ENCODE measurements around the gene CPN1.

Gene CPN1

GRCh38 chr10:100109670-100110069 lies 28.0 kb upstream of the CPN1 start:
- no peak for DNase-seq (ENCODE audit: low read depth)
- no peak for TF ChIP-seq MAX (IDR thresholded peaks at IDR 0.05; ENCODE audit: low read depth, low read length)
- no peak for TF ChIP-seq CTCF (IDR thresholded peaks at IDR 0.05; ENCODE audit: low read depth, low read length)
- no peak for TF ChIP-seq MYC (IDR thresholded peaks at IDR 0.05; ENCODE audit: low read depth, low read length)
- no peak for TF ChIP-seq POLR2A (IDR thresholded peaks at IDR 0.05; ENCODE audit: extremely low read depth, insufficient read length)
- H3K4me3 ChIP-seq (ENCODE audit: low read depth, low read length) = no peak overlapping the region

- no peak for TF ChIP-seq MAX (IDR thresholded peaks at IDR 0.05; ENCODE audit: low read depth, low read length)
- DNase-seq (ENCODE audit: low read depth) = no peak
- H3K4me3 ChIP-seq (ENCODE audit: low read depth, low read length) = no peak overlapping the region
Measured at GRCh38 chr10:100106865-100107264, 25.2 kb upstream of the CPN1 start.

GRCh38 chr10:100104300-100104699 lies 22.6 kb upstream of the CPN1 start:
- no peak for TF ChIP-seq POLR2A (IDR thresholded peaks at IDR 0.05; ENCODE audit: extremely low read depth, insufficient read length)
- TF ChIP-seq CTCF (IDR thresholded peaks at IDR 0.05; ENCODE audit: low read depth, low read length) = no peak
- TF ChIP-seq MYC (IDR thresholded peaks at IDR 0.05; ENCODE audit: low read depth, low read length) = no peak
- no peak for TF ChIP-seq MAX (IDR thresholded peaks at IDR 0.05; ENCODE audit: low read depth, low read length)
- H3K4me3 ChIP-seq (ENCODE audit: low read depth, low read length) = no peak overlapping the region
- peak; percentile 11 for DNase-seq (ENCODE audit: low read depth)

GRCh38 chr10:100103581-100103980 lies 21.9 kb upstream of the CPN1 start:
- DNase-seq (ENCODE audit: low read depth) = no peak
- no peak for TF ChIP-seq CTCF (IDR thresholded peaks at IDR 0.05; ENCODE audit: low read depth, low read length)
- no peak overlapping the region for H3K4me3 ChIP-seq (ENCODE audit: low read depth, low read length)

GRCh38 chr10:100101192-100102076 lies 19.8 kb upstream of the CPN1 start:
- no peak for TF ChIP-seq MYC (IDR thresholded peaks at IDR 0.05; ENCODE audit: low read depth, low read length)
- no peak for TF ChIP-seq MAX (IDR thresholded peaks at IDR 0.05; ENCODE audit: low read depth, low read length)
- no peak for TF ChIP-seq POLR2A (IDR thresholded peaks at IDR 0.05; ENCODE audit: extremely low read depth, insufficient read length)
- no peak for TF ChIP-seq CTCF (IDR thresholded peaks at IDR 0.05; ENCODE audit: low read depth, low read length)
- DNase-seq (ENCODE audit: low read depth) = no peak
- H3K4me3 ChIP-seq (ENCODE audit: low read depth, low read length) = no peak overlapping the region

- H3K4me3 ChIP-seq (ENCODE audit: low read depth, low read length) = no peak overlapping the region
- TF ChIP-seq CTCF (IDR thresholded peaks at IDR 0.05; ENCODE audit: low read depth, low read length) (peak; percentile 19), MYC (IDR thresholded peaks at IDR 0.05; ENCODE audit: low read depth, low read length) (no peak)
- DNase-seq (ENCODE audit: low read depth) = peak; percentile 25
Measured at GRCh38 chr10:100100651-100101184, 19.0 kb upstream of the CPN1 start.

All from NB4 (cell line).